Measurements from ENCODE around the gene HCFC1R1. TPM values are rescaled to one million over a fixed set of nuclear protein-coding genes. Genes with fewer than 3 reads are reported as not detected.
A peak's percentile ranks its signal among the peaks of the same experiment; 100 is the strongest.

Gene HCFC1R1
- total RNA-seq, 1 experiment from 2014 or later: 60.0 TPM

DNA sequence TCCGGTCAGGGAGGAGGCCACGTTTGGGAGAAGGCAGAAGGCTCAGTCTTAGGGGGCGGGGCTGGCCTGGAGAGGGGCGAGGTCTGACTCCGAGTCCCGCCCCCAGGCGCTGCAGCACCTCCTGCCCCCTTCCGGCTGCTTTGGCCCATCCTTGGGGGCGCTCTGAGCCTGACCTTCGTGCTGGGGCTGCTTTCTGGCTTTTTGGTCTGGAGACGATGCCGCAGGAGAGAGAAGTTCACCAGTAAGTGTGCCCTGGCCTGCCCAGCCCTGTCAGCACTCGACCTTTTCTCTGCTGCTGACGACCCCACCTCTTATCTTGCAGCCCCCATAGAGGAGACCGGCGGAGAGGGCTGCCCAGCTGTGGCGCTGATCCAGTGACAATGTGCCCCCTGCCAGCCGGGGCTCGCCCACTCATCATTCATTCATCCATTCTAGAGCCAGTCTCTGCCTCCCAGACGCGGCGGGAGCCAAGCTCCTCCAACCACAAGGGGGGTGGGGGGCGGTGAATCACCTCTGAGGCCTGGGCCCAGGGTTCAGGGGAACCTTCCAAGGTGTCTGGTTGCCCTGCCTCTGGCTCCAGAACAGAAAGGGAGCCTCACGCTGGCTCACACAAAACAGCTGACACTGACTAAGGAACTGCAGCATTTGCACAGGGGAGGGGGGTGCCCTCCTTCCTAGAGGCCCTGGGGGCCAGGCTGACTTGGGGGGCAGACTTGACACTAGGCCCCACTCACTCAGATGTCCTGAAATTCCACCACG is 2.1 kb downstream of the HCFC1R1 start:
- Histone ChIP-seq H3K36me3 (ENCODE audit: control insufficient read depth in 1 of 2, insufficient read depth in 2 of 2, low read length in 2 of 2) (peaks cover 5 to 25% of the 10 kb centered on the region in 2 experiments; a peak in 2 of 4 replicates), H3K79me2 (ENCODE audit: insufficient read depth, low read length) (peaks cover 26% of the 10 kb centered on the region; the same call in 1 of the 2 replicates), H3K4me2 (ENCODE audit: low read length) (peak overlapping the region; percentile 86), H3K27me3 (ENCODE audit: insufficient read depth, low read length) (no peaks in the 10 kb centered on the region), H2AFZ (ENCODE audit: low read depth, low read length, poor library complexity, severe bottlenecking) (no peak overlapping the region), H3K4me3 (replicated peaks in 1 of 2; ENCODE audit: low read depth in 1 of 2, low read length in 2 of 2) (peak overlapping the region; percentile 94 to 95), H3K27ac (ENCODE audit: low read depth, low read length) (peak overlapping the region; percentile 100), H3K9me2 (ENCODE audit: insufficient read depth) (no peaks in the 10 kb centered on the region), H3K9me3 (ENCODE audit: control insufficient read depth in 1 of 2, insufficient read depth in 1 of 2, low read depth in 1 of 2, low read length in 2 of 2) (no peaks in the 10 kb centered on the region), H4K20me1 (ENCODE audit: insufficient read depth) (no peaks in the 10 kb centered on the region), H3K4me1 (ENCODE audit: control insufficient read depth in 1 of 2, insufficient read depth in 2 of 2, low read length in 2 of 2) (peaks cover 27 to 56% of the 10 kb centered on the region in 2 experiments), H3K9ac (ENCODE audit: low read length) (peak overlapping the region; percentile 99)
- TF ChIP-seq, protein P1, sequence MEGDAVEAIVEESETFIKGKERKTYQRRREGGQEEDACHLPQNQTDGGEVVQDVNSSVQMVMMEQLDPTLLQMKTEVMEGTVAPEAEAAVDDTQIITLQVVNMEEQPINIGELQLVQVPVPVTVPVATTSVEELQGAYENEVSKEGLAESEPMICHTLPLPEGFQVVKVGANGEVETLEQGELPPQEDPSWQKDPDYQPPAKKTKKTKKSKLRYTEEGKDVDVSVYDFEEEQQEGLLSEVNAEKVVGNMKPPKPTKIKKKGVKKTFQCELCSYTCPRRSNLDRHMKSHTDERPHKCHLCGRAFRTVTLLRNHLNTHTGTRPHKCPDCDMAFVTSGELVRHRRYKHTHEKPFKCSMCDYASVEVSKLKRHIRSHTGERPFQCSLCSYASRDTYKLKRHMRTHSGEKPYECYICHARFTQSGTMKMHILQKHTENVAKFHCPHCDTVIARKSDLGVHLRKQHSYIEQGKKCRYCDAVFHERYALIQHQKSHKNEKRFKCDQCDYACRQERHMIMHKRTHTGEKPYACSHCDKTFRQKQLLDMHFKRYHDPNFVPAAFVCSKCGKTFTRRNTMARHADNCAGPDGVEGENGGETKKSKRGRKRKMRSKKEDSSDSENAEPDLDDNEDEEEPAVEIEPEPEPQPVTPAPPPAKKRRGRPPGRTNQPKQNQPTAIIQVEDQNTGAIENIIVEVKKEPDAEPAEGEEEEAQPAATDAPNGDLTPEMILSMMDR (IDR thresholded peaks at IDR 0.05 in 2 of 3, conservative IDR thresholded peaks at IDR 0.05 in 1 of 3; ENCODE audit: borderline replicate concordance in 1 of 3, insufficient read depth in 1 of 3, low read depth in 2 of 3, low read length in 2 of 3): peak in 1 of 3 experiments; percentile 37; a peak in 2 of 6 replicates
- TF ChIP-seq TCF7L2 (IDR thresholded peaks at IDR 0.05; ENCODE audit: borderline replicate concordance, extremely low read depth, insufficient read depth, insufficient read length): no peak
- DNase-seq (ENCODE audit: low read depth, low spot score): peak; percentile 82
- ChIA-PET POLR2A (interaction anchor here (0.6 to 8.2 kb wide), 15 partner anchors 8 to 866 kb away, joined by 3 to 188 read pairs (median 5); partner anchors contain the start of genes CLDN9, KREMEN2, PAQR4 and PKMYT1), RAD21 (ENCODE audit: low non-redundant PET in 1 of 2, low total read pairs in 2 of 2, uncharacterized antibody in 2 of 2, unreplicated experiment in 2 of 2) (interaction anchor here in 1 of 2 experiments (0.7 kb wide), 1 partner anchor 10 kb away, joined by 3 read pairs; no protein-coding TSS in a partner anchor), CTCF (interaction anchor here (1.0 to 6.1 kb wide), 5 partner anchors 10 to 39 kb away, joined by 3 to 39 read pairs (median 12); no protein-coding TSS in a partner anchor)
- no TSS peak for BruUV-seq (replicated peaks)
- peak; percentile 36 for ATAC-seq
- intact Hi-C loops (cut with micrococcal nuclease): loop anchor here (5.0 kb wide), 2 partner anchors 39 to 864 kb away; partner anchors contain the start of genes PKMYT1 and TRAF7

Data from HCT116 (cell line).